Memory B cell (primary cell): ENCODE results near the gene CD37.
"Not testable (repeated sequence)": the region's sequence is repeated elsewhere in the genome, so short reads cannot be mapped to it uniquely, and the experiment has no call there.

ENCODE experiments used
- ATAC-seq: fragments of 150-1000 bp; cut with Tn5 transposase; 2 replicates; pipeline ENCODE4 v1.10.0; 2021; ENCODE audit warnings: low read depth, mild to moderate bottlenecking, moderate library complexity
- DNase-seq, 2 donors: peaks; one replicate each; pipeline ENCODE4 v3.0.0; 2022; ENCODE audit warnings: low spot score in 2 of 2
- H3K27ac Mint-ChIP-seq: one replicate; pipeline ENCODE4 v1.8.0; 2022; ENCODE audit warnings: mild to moderate bottlenecking, moderate library complexity, mixed read lengths
- H3K27me3 Mint-ChIP-seq: one replicate; pipeline ENCODE4 v1.8.0; 2022; ENCODE audit warnings: mixed read lengths
- H3K36me3 Mint-ChIP-seq: one replicate; pipeline ENCODE4 v1.8.0; 2022; ENCODE audit warnings: mild to moderate bottlenecking, mixed read lengths
- H3K4me1 Mint-ChIP-seq: one replicate; pipeline ENCODE4 v1.8.0; 2022; ENCODE audit warnings: mixed read lengths
- H3K4me3 Mint-ChIP-seq: one replicate; pipeline ENCODE4 v1.8.0; 2022; ENCODE audit warnings: mild to moderate bottlenecking, moderate library complexity, mixed read lengths
- H3K9me3 Mint-ChIP-seq: one replicate; pipeline ENCODE4 v1.8.0; 2022; ENCODE audit warnings: mixed read lengths

Gene CD37

DNA sequence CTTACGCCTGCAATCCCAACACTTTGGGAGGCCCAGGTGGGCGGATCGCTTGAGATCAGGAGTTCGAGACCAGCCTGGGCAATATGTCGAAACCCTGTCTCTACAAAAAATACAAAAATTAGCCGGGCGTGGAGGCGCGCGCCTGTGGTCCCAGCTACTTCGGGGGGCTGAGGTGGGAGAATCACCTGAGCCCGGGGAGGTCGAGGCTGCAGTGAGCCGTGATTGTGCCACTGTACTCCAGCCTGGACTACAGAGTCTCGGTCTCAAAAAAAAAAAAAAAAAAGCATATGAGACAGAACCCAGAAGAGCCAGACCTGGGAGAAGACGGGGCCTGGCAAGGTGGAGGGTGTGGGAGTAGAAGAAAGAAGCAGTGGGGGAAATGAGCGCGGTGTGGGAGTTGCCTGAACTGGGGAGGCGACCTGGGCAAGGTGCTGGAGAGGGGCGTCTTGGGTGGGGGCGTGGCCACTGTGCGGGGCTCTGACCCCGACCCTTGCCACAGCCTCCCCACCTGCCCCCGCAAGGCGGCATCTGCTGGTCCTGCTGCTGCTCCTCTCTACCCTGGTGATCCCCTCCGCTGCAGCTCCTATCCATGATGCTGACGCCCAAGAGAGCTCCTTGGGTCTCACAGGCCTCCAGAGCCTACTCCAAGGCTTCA is 29.0 kb downstream of the CD37 start:
- Mint-ChIP-seq H3K27me3 (peaks cover 2% of the 10 kb centered on the region), H3K9me3 (no peaks in the 10 kb centered on the region), H3K27ac (no peak overlapping the region), H3K4me1 (peaks cover 22% of the 10 kb centered on the region), H3K36me3 (no peaks in the 10 kb centered on the region), H3K4me3 (no peak overlapping the region)
- ATAC-seq (no peak), DNase-seq (no peak)

GRCh38 chr19:49366110-49366509 is 30.9 kb downstream of the CD37 start:
- no peaks in the 10 kb centered on the region for H3K27me3 Mint-ChIP-seq
- no peak overlapping the region for H3K4me3 Mint-ChIP-seq
- H3K4me1 Mint-ChIP-seq: peaks cover 11% of the 10 kb centered on the region
- no peak overlapping the region for H3K27ac Mint-ChIP-seq
- no peak for ATAC-seq
- peaks cover 4% of the 10 kb centered on the region for H3K36me3 Mint-ChIP-seq
- DNase-seq: no peak
- H3K9me3 Mint-ChIP-seq: peaks cover 3% of the 10 kb centered on the region

- Mint-ChIP-seq H3K4me3 (no peak overlapping the region), H3K4me1 (peaks cover 6% of the 10 kb centered on the region), H3K36me3 (peaks cover 4% of the 10 kb centered on the region), H3K27me3 (no peaks in the 10 kb centered on the region), H3K9me3 (peaks cover 3% of the 10 kb centered on the region), H3K27ac (no peak overlapping the region)
- ATAC-seq (no peak), DNase-seq (no peak)
These were observed 33.6 kb downstream of the CD37 start for GRCh38 chr19:49368711-49369358.

DNA sequence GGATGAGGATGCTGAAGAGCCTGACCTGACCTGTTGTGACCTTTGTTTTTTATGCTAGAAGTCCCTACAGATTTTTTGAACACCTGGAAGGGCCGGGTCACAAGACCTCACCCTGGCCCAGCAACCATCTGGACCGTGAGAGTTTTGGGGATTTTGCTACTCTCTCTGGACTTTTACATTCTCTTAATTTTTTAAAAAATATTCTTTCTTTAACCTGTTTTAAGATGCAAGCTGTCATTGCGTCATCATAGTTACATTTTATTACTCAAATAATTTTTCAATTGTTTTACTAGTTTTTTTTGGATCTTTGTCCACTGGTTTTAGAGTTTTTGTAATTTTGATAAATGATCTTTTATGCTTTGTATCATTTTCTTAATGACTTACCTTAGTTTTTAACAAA is 36.0 kb downstream of the CD37 start:
- peaks cover 3% of the 10 kb centered on the region for H3K9me3 Mint-ChIP-seq
- DNase-seq (no peak), ATAC-seq (no peak)
- no peak overlapping the region for H3K27ac Mint-ChIP-seq
- peaks cover 4% of the 10 kb centered on the region for H3K4me1 Mint-ChIP-seq
- peaks cover 4% of the 10 kb centered on the region for H3K36me3 Mint-ChIP-seq
- peaks cover 1% of the 10 kb centered on the region for H3K27me3 Mint-ChIP-seq
- H3K4me3 Mint-ChIP-seq: no peak overlapping the region

- not testable (repeated sequence) for H3K27me3 Mint-ChIP-seq, H3K27ac Mint-ChIP-seq, H3K36me3 Mint-ChIP-seq
These were observed 38.0 kb downstream of the CD37 start for GRCh38 chr19:49373174-49373573.

GRCh38 chr19:49374665-49375434 is 39.6 kb downstream of the CD37 start:
- Mint-ChIP-seq H3K4me1 (peaks cover 6% of the 10 kb centered on the region), H3K36me3 (peaks cover 3% of the 10 kb centered on the region), H3K9me3 (no peaks in the 10 kb centered on the region), H3K4me3 (no peak overlapping the region), H3K27me3 (peaks cover 5% of the 10 kb centered on the region), H3K27ac (no peak overlapping the region)
- ATAC-seq (no peak), DNase-seq (no peak)

More at GRCh38 chr19:49373174-49373573, 38.0 kb downstream of the CD37 start:
- H3K9me3 Mint-ChIP-seq, DNase-seq, H3K4me1 Mint-ChIP-seq, H3K4me3 Mint-ChIP-seq, ATAC-seq: not testable (repeated sequence)

GRCh38 chr19:49378512-49378911 is 43.3 kb downstream of the CD37 start:
- peaks cover 5% of the 10 kb centered on the region for H3K27me3 Mint-ChIP-seq
- no peak for ATAC-seq
- no peak overlapping the region for H3K27ac Mint-ChIP-seq
- peaks cover 3% of the 10 kb centered on the region for H3K4me1 Mint-ChIP-seq
- no peak overlapping the region for H3K4me3 Mint-ChIP-seq
- peaks cover 6% of the 10 kb centered on the region for H3K9me3 Mint-ChIP-seq
- DNase-seq: no peak
- peaks cover 7% of the 10 kb centered on the region for H3K36me3 Mint-ChIP-seq

- DNase-seq (no peak), ATAC-seq (no peak)
- Mint-ChIP-seq H3K4me1 (peaks cover 3% of the 10 kb centered on the region), H3K36me3 (peaks cover 7% of the 10 kb centered on the region), H3K9me3 (peaks cover 6% of the 10 kb centered on the region), H3K27ac (no peak overlapping the region), H3K4me3 (no peak overlapping the region), H3K27me3 (peaks cover 5% of the 10 kb centered on the region)
These were observed 45.2 kb downstream of the CD37 start for GRCh38 chr19:49380391-49380790.

DNA sequence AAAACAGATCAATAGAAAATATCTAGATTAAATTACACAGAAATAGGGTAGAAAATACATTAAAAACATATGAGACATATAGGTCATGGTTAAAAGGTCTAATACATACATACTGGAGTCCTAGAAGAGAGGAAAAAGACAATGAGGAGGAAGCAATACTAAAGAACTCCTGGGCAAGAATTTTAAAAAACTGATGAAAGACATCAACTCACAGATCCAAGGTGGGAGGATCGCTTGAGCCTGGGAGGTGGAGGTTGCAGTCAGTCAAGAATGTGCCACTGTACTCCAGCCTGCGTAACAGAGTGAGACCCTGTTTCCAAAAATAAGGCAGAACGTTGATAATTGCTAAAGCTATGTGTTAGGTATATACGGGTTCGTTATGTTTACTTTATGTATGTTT is 47.4 kb downstream of the CD37 start:
- Mint-ChIP-seq H3K4me1 (peaks cover 3% of the 10 kb centered on the region), H3K27me3 (no peaks in the 10 kb centered on the region), H3K36me3 (peaks cover 5% of the 10 kb centered on the region), H3K27ac (no peak overlapping the region), H3K4me3 (no peak overlapping the region), H3K9me3 (peaks cover 7% of the 10 kb centered on the region)
- DNase-seq (no peak), ATAC-seq (no peak)

- Mint-ChIP-seq H3K27ac (no peak overlapping the region), H3K4me3 (no peak overlapping the region), H3K4me1 (peaks cover 8% of the 10 kb centered on the region), H3K36me3 (peaks cover 5% of the 10 kb centered on the region), H3K9me3 (peaks cover 7% of the 10 kb centered on the region), H3K27me3 (no peaks in the 10 kb centered on the region)
- ATAC-seq (no peak), DNase-seq (no peak)
These were observed 48.4 kb downstream of the CD37 start for GRCh38 chr19:49383599-49383998.

DNA sequence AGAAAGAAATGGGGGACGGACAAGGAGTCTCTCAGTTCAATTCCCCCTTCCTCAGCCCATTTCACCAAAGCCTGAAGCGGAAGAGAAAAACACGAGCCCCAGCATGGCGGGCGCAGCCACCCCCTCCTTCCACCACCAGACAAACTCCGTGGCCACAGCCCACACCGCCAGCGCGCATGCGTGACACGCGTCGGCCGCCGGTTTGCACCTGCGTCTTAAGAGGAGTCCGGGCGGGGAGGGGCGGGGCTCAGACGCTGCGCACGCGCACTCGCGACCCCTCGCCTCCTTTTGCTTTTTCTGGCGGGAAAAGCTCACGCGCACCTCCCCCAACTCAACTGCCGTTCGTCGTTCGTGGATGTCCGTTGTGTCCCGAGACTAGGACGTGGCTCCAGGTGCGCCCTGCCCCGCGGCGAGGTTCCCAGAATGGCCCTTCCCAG is 52.7 kb downstream of the CD37 start, which contains the start of gene KASH5:
TSS of gene KASH5 (plus strand) at position 314 of the 437 bp plus-strand sequence. CDS start 2,635 bp downstream, outside the sequence.
- Mint-ChIP-seq H3K4me1 (peaks cover 29% of the 10 kb centered on the region), H3K27ac (peak within 1 kb of the TSS; percentile 85), H3K36me3 (no peaks in the 10 kb centered on the region), H3K4me3 (peak within 1 kb of the TSS; percentile 79), H3K9me3 (peaks cover 1% of the 10 kb centered on the region), H3K27me3 (no peaks in the 10 kb centered on the region)
- DNase-seq (peak; percentile 60 to 87), ATAC-seq (peak; percentile 65)

DNA sequence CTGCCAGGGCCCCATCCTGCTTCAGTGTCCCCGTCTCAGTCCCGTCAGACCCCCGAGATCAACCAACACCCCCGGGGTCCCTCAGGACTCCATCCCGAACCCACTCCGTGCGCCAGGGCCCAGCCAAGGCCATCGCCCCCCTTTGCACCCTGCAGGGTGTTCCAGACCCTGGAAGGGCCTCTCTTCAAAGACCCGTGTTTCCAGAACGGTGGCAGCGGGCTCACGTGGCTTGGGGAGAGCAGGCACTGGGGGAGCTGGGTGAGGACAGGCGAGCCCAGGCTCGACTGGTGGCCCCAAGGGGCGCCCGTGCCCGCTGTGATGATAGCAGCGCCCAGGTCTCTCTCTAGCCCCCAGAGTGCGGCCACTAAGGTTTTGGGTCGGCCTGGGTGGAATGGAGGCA is 54.2 kb downstream of the CD37 start:
- Mint-ChIP-seq H3K9me3 (peaks cover 1% of the 10 kb centered on the region), H3K4me3 (no peak overlapping the region), H3K4me1 (peaks cover 29% of the 10 kb centered on the region), H3K36me3 (no peaks in the 10 kb centered on the region), H3K27me3 (no peaks in the 10 kb centered on the region), H3K27ac (peak overlapping the region; percentile 70)
- DNase-seq (no peak), ATAC-seq (no peak)
